PC-3 (cell line): ENCODE results near the gene BRIP1. TPM values are rescaled to one million over a fixed set of nuclear protein-coding genes. Genes with fewer than 3 reads are reported as not detected.
"Not testable (repeated sequence)": the region's sequence is repeated elsewhere in the genome, so short reads cannot be mapped to it uniquely, and the experiment has no call there.

Source experiments
- ATAC-seq: fragments of 200-7000 bp; cut with Tn5 transposase; 2 replicates; pipeline ENCODE4 v1.9.1; 2020; ENCODE audit warnings: mild to moderate bottlenecking, moderate library complexity
- BruUV-seq: library from RNA; stranded (reverse); fragments of 400-500 nt; replicated peaks from 2 replicates; lab custom pipeline; 2021; lab: Mats Ljungman, UMichigan
- CTCF ChIA-PET: fragments of 300-600 bp; sonication (Branson Sonifier 250); formaldehyde crosslinking; loops from one replicate; lab custom pipeline; 2022; ENCODE audit warnings: antibody characterized with exemption; lab: Charles Lee
- POLR2A ChIA-PET: fragments of 300-600 bp; sonication (Branson Sonifier 250); formaldehyde crosslinking; loops from one replicate; lab custom pipeline; 2022; ENCODE audit warnings: antibody characterized with exemption; ENCODE audit not compliant: unreplicated experiment; lab: Charles Lee
- DNase-seq: peaks from one replicate; pipeline ENCODE4 v3.0.0-alpha.2; 2015
- H2AFZ ChIP-seq: fragments of 300-600 bp; sonication (generic); 2 replicates; pipeline ENCODE4 v1.6.0; 2016; ENCODE audit warnings: antibody characterized with exemption, low read length
- H3F3A ChIP-seq: fragments of 300-600 bp; sonication (generic); one replicate; pipeline ENCODE4 v1.6.0; 2017; ENCODE audit warnings: antibody characterized with exemption, low read length, control low read depth, mild to moderate bottlenecking; ENCODE audit not compliant: unreplicated experiment
- H3K27ac ChIP-seq: fragments of 300-600 bp; sonication (generic); 2 replicates; pipeline ENCODE4 v1.5.1; 2016; ENCODE audit warnings: mild to moderate bottlenecking, low read length
- H3K27me3 ChIP-seq: fragments of 300-600 bp; sonication (generic); 2 replicates; pipeline ENCODE4 v1.6.1; 2016; ENCODE audit warnings: low read length, mixed read lengths
- H3K36me3 ChIP-seq: fragments of 300-600 bp; sonication (generic); 2 replicates; pipeline ENCODE4 v1.6.1; 2016; ENCODE audit warnings: low read depth, mixed run types, low read length, mixed read lengths
- H3K4me1 ChIP-seq: fragments of 300-600 bp; sonication (generic); 2 replicates; pipeline ENCODE4 v1.5.1; 2016; ENCODE audit warnings: low read length; ENCODE audit not compliant: insufficient read depth
- H3K4me2 ChIP-seq: fragments of 300-600 bp; sonication (generic); 2 replicates; pipeline ENCODE4 v1.6.0; 2016; ENCODE audit warnings: low read length
- H3K4me3 ChIP-seq: fragments of 300-600 bp; sonication (generic); 2 replicates; pipeline ENCODE4 v1.5.1; 2016; ENCODE audit warnings: mild to moderate bottlenecking, low read length, mixed read lengths
- H3K79me2 ChIP-seq: fragments of 300-600 bp; sonication (generic); 2 replicates; pipeline ENCODE4 v1.6.1; 2017; ENCODE audit warnings: low read length, mixed read lengths
- H3K9ac ChIP-seq: fragments of 300-600 bp; sonication (generic); 2 replicates; pipeline ENCODE4 v1.6.0; 2016; ENCODE audit warnings: mild to moderate bottlenecking, low read length
- H3K9me2 ChIP-seq: fragments of 300-600 bp; sonication (generic); replicated peaks from 2 replicates; pipeline ENCODE4 v1.6.1; 2016; ENCODE audit warnings: mixed run types, low read length, mixed read lengths
- H3K9me3 ChIP-seq: fragments of 300-600 bp; sonication (generic); 2 replicates; pipeline ENCODE4 v1.6.1; 2016; ENCODE audit warnings: low read length, mixed read lengths
- H4K20me1 ChIP-seq: fragments of 300-600 bp; sonication (generic); 2 replicates; pipeline ENCODE4 v1.6.1; 2016; ENCODE audit warnings: low read length, mixed read lengths
- CTCF ChIP-seq: fragments of 300-600 bp; sonication (generic); conservative IDR thresholded peaks from 2 replicates; pipeline ENCODE4 v1.5.1; 2017; ENCODE audit warnings: antibody characterized with exemption, low read depth, mild to moderate bottlenecking, low read length
- EZH2 ChIP-seq: fragments of 300-600 bp; sonication (generic); IDR thresholded peaks from one replicate; pipeline ENCODE4 v1.6.1; 2017; ENCODE audit warnings: antibody characterized with exemption, mild to moderate bottlenecking, low read length; ENCODE audit not compliant: unreplicated experiment
- EZH2phosphoT487 ChIP-seq: fragments of 300-600 bp; sonication (generic); IDR thresholded peaks from 2 replicates; pipeline ENCODE4 v1.6.1; 2018; ENCODE audit warnings: mild to moderate bottlenecking, antibody characterized with exemption, low read length, borderline replicate concordance
- intact Hi-C: fragments of 100-400 bp; cut with micrococcal nuclease; formaldehyde crosslinking; loops from 2 replicates; pipeline ENCODE4 v1.9.0; 2023
- total RNA-seq: library from RNA; depleted of rRNA; stranded (reverse); fragments of >200 nt; gene quantifications from 2 replicates; pipeline ENCODE4 v1.2.3, GENCODE V29; 2014

The BRIP1 gene
- total RNA-seq, 1 experiment from 2014 or later, result 21.1 TPM

- DNase-seq, H3K4me2 ChIP-seq, H3K36me3 ChIP-seq, H3K9me2 ChIP-seq, H3K27ac ChIP-seq, CTCF ChIA-PET, H3F3A ChIP-seq, BruUV-seq, H3K79me2 ChIP-seq, H3K27me3 ChIP-seq, H3K4me3 ChIP-seq, H3K9ac ChIP-seq, H3K9me3 ChIP-seq, H2AFZ ChIP-seq, intact Hi-C loops, H3K4me1 ChIP-seq, POLR2A ChIA-PET, ATAC-seq, H4K20me1 ChIP-seq: not testable (repeated sequence)
These were observed 186.8 kb downstream of the BRIP1 start for GRCh38 chr17:61676522-61676921.

- BruUV-seq, H3K9me2 ChIP-seq, H3K27ac ChIP-seq, CTCF ChIA-PET, POLR2A ChIA-PET, H3K9me3 ChIP-seq, H2AFZ ChIP-seq, H3K79me2 ChIP-seq, H3K27me3 ChIP-seq, DNase-seq, H3K4me1 ChIP-seq, H3K4me3 ChIP-seq, intact Hi-C loops, ATAC-seq, H3K9ac ChIP-seq, H4K20me1 ChIP-seq, H3K4me2 ChIP-seq, H3F3A ChIP-seq, H3K36me3 ChIP-seq: not testable (repeated sequence)
These were observed 188.7 kb downstream of the BRIP1 start for GRCh38 chr17:61674609-61675008.

GRCh38 chr17:61673019-61673897 is 190.1 kb downstream of the BRIP1 start:
- DNase-seq, H3K27me3 ChIP-seq, H3K4me1 ChIP-seq, H3K27ac ChIP-seq, H3K4me2 ChIP-seq, H3K9ac ChIP-seq, CTCF ChIA-PET, ATAC-seq, H3F3A ChIP-seq, H4K20me1 ChIP-seq, BruUV-seq, intact Hi-C loops, H2AFZ ChIP-seq, H3K79me2 ChIP-seq, H3K9me2 ChIP-seq, H3K9me3 ChIP-seq, H3K36me3 ChIP-seq, H3K4me3 ChIP-seq: not testable (repeated sequence)
- POLR2A ChIA-PET, result interaction anchor here (0.6 kb wide), 2 partner anchors 96 to 1147 kb away, joined by 3 to 4 read pairs; no protein-coding TSS in a partner anchor

GRCh38 chr17:61672140-61672539 is 191.2 kb downstream of the BRIP1 start:
- BruUV-seq, result no TSS peak
- CTCF ChIA-PET, result no interaction called here

More at GRCh38 chr17:61672140-61672539, 191.2 kb downstream of the BRIP1 start:
- POLR2A ChIA-PET, result interaction anchor here (0.6 kb wide), 1 partner anchor 162 kb away, joined by 11 read pairs; no protein-coding TSS in a partner anchor
- DNase-seq (no peak), ATAC-seq (no peak)
- Histone ChIP-seq H2AFZ (no peak overlapping the region), H3F3A (no peaks in the 10 kb centered on the region), H4K20me1 (no peaks in the 10 kb centered on the region), H3K4me2 (no peak overlapping the region), H3K9ac (no peak overlapping the region), H3K79me2 (no peaks in the 10 kb centered on the region), H3K27ac (no peak overlapping the region), H3K4me1 (no peaks in the 10 kb centered on the region), H3K9me3 (no peaks in the 10 kb centered on the region), H3K36me3 (no peaks in the 10 kb centered on the region), H3K4me3 (no peak overlapping the region), H3K27me3 (no peaks in the 10 kb centered on the region), H3K9me2 (no peaks in the 10 kb centered on the region)
- no peak for TF ChIP-seq CTCF
- TF ChIP-seq EZH2phosphoT487, result no peak
- TF ChIP-seq EZH2, result no peak
- intact Hi-C loops, result no loop called here
